ENCODE data around the gene TLR8.

TLR8 gene

DNA sequence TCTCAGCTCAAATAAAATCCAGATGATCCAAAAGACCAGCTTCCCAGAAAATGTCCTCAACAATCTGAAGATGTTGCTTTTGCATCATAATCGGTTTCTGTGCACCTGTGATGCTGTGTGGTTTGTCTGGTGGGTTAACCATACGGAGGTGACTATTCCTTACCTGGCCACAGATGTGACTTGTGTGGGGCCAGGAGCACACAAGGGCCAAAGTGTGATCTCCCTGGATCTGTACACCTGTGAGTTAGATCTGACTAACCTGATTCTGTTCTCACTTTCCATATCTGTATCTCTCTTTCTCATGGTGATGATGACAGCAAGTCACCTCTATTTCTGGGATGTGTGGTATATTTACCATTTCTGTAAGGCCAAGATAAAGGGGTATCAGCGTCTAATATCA is 18.7 kb upstream of the TLR8 start:
- H3K27ac ChIP-seq = no peak overlapping the region
- TF ChIP-seq, protein P1, sequence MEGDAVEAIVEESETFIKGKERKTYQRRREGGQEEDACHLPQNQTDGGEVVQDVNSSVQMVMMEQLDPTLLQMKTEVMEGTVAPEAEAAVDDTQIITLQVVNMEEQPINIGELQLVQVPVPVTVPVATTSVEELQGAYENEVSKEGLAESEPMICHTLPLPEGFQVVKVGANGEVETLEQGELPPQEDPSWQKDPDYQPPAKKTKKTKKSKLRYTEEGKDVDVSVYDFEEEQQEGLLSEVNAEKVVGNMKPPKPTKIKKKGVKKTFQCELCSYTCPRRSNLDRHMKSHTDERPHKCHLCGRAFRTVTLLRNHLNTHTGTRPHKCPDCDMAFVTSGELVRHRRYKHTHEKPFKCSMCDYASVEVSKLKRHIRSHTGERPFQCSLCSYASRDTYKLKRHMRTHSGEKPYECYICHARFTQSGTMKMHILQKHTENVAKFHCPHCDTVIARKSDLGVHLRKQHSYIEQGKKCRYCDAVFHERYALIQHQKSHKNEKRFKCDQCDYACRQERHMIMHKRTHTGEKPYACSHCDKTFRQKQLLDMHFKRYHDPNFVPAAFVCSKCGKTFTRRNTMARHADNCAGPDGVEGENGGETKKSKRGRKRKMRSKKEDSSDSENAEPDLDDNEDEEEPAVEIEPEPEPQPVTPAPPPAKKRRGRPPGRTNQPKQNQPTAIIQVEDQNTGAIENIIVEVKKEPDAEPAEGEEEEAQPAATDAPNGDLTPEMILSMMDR (IDR thresholded peaks at IDR 0.05) = no peak
- TF ChIP-seq ZFX (IDR thresholded peaks at IDR 0.05; ENCODE audit: borderline replicate concordance) = no peak

DNA sequence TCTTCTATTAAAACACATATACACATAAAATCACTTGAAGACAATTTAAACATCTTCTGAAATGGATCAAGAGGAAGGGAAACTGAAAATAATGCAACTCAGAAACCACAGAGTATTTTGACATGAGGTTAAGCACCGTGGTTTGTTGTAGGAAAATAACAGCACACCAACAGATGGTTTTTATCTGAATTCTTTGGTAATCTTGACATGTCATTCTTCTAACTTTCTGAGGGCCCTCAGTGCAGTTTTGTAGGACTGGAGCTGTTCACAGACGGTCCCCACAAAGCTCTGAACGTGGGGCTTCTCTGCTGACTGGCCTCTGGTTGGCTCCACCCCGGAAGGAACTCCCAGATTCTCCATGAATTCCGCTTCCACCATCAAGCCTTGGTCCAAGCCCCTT is 16.0 kb upstream of the TLR8 start:
- TF ChIP-seq, protein P1 (IDR thresholded peaks at IDR 0.05) = no peak
- no peak for TF ChIP-seq ZFX (IDR thresholded peaks at IDR 0.05; ENCODE audit: borderline replicate concordance)
- no peak overlapping the region for H3K27ac ChIP-seq

DNA sequence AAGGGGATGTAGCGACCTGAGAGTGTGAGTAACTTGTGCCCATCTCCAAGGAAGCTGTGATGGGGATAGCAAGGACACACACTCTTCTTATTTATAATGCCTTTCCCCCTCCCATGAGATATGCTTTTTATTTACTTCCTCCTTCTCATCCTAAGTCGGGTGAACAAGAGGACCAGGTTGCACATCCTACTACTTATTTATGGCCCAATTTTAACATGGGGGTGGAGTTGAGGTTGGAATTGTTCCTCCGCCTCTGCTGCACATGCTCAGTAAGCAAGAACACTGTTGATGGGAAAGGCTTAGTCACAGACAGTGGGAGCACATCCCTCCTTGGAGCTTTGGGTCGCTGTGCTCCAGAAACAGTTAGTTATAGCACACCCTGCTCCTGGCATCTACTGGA is 15.2 kb upstream of the TLR8 start:
- TF ChIP-seq, protein P1 (IDR thresholded peaks at IDR 0.05) = no peak
- no peak for TF ChIP-seq ZFX (IDR thresholded peaks at IDR 0.05; ENCODE audit: borderline replicate concordance)
- no peak overlapping the region for H3K27ac ChIP-seq

DNA sequence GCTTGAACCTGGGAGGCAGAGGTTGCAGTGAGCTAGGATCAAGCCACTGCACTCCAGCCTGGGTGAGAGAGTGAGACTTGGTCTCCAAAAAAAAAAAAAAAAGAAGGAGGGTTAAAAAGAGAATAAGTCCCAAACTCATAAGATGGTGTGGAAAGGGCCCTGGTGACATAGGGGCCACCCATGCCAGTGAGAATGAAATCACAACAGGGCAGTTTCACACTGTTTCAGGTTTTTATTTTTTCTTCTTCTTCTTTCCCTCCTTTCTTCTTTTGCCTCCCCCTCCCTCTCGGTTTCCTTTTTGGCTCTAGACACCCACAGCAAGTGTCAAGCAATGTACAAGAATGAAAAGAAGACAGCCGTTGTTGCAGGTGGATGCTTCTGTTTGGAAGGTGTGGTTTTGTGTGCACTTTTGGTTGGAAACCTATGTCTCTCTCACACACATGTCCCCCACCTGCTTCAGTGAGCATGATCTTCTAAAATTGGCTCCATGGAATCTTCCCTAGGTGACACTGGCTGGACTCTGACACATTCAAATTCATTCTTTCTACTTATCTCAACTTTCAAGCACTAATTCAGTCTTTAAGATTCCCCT is 14.4 kb upstream of the TLR8 start:
- TF ChIP-seq ZFX (IDR thresholded peaks at IDR 0.05; ENCODE audit: borderline replicate concordance) = no peak
- TF ChIP-seq, protein P1 (IDR thresholded peaks at IDR 0.05) = no peak

DNA sequence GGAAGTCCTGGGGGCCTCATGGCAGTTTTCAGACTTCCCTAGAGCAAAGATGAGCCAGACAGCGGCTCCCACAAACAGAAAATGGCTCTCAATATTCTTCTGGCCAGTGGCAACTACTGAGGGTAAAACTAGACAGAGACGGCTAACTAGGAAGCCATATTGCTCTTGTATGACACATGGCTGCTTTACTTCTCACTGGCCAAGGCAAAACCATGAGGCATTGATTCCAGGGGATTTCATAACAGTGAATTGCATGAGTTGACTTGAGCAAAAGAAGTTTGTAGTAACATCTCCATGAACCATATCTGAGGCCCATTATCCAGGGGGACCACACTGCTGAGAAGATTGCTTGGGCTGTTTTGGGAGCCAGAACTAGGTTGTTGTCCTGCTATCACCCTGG is 13.7 kb upstream of the TLR8 start:
- TF ChIP-seq ZFX (IDR thresholded peaks at IDR 0.05; ENCODE audit: borderline replicate concordance) = no peak
- TF ChIP-seq, protein P1 (IDR thresholded peaks at IDR 0.05) = no peak

More for the DNA sequence above, 14.4 kb upstream of the TLR8 start:
- H3K27ac ChIP-seq = no peak overlapping the region

DNA sequence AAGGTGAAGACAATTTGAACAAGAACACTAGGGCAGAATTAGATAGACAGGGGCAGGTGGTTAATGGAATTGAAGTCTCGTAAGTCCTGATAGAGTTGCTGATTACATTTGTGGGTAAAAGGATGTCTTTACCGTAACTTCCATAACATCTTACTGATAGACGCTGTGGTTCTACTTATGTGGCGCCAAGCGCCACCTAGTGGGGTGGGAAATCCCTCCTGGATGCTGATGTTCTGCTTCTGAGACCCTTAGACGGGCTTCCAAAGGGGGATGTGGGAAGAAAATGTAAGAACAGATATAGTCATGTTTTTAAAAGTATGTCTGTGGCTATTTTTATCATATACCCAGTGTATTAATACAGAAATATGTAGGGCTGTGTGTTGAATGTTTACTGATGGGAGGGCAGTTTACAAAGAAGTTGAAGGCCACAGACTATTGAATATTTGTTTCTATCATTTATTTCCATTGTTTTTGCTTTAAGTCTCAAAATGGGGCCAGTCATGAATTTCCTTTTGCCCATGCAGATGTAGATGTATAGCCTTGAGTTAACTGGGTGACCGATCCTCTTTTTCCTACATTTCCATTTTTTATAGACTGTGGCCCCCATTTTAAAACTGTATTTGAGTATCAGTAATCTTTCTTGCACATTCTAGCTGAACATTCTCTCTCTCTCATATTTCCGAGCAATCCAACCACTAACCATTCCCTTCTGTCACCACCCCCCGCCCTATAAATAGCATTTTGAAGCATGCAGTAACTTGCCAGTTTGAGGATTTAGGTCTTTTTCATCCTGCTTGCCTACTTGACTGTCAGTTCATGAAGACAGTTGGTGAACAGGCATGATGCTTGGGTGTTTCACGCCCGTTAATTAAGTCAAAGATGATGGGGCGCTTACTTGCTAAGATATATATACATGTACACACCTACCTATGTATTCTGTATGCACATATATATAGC is 12.1 kb upstream of the TLR8 start:
- TF ChIP-seq, protein P1 (IDR thresholded peaks at IDR 0.05) = peak; percentile 73
- TF ChIP-seq ZFX (IDR thresholded peaks at IDR 0.05; ENCODE audit: borderline replicate concordance) = no peak
- H3K27ac ChIP-seq = no peak overlapping the region

More for the DNA sequence above, 13.7 kb upstream of the TLR8 start:
- no peak overlapping the region for H3K27ac ChIP-seq

DNA sequence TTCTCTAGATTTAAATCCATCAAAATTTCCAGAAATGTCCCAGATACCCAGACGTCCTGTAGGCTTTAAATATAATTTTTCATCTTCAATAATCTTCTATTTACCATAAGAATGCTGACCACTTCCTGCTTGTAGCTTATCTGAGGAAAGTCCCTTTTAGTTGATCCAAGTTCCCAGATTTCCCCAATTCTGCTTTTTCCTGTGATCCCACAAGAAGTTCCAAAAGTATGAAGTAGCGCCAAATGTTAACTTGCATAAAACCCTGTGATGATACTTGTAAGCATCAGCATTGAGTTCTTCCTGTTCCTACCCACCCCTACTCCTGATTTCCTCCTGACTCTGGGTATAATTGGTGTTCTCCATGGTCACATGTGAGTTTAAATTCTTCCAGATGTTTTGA is 10.6 kb upstream of the TLR8 start:
- no peak for TF ChIP-seq ZFX (IDR thresholded peaks at IDR 0.05; ENCODE audit: borderline replicate concordance)
- TF ChIP-seq, protein P1 (IDR thresholded peaks at IDR 0.05) = no peak
- no peak overlapping the region for H3K27ac ChIP-seq
